Liver (tissue), 9 donors: Measurements from ENCODE around the gene MICAL2. TPM values are rescaled to one million over a fixed set of nuclear protein-coding genes. Genes with fewer than 3 reads are reported as not detected.
A peak's percentile ranks its signal among the peaks of the same experiment; 100 is the strongest.

Experiments
- DNase-seq: peaks from one replicate; pipeline ENCODE4 v3.0.0-alpha.2; 2017; ENCODE audit warnings: low spot score
- H3K27ac ChIP-seq, 2 donors: one replicate each; pipeline ENCODE4 v1.7.0; 2013; ENCODE audit warnings: inconsistent platforms in 2 of 2, low read length in 2 of 2, control low read depth in 1 of 2, low read depth in 1 of 2, mild to moderate bottlenecking in 1 of 2
- H3K27me3 ChIP-seq, 4 donors: one replicate each; pipeline versions ENCODE4 v1.6.1 to v1.7.0; 2013; ENCODE audit warnings: low read length in 3 of 4, inconsistent platforms in 1 of 4, mild to moderate bottlenecking in 1 of 4, moderate library complexity in 1 of 4; ENCODE audit not compliant: control insufficient read depth in 4 of 4, insufficient read depth in 4 of 4
- H3K36me3 ChIP-seq, 4 donors: one replicate each; pipeline versions ENCODE4 v1.6.1 to v1.7.0; 2013; ENCODE audit warnings: low read length in 3 of 4, mild to moderate bottlenecking in 3 of 4, low read depth in 1 of 4, moderate library complexity in 1 of 4; ENCODE audit not compliant: control insufficient read depth in 4 of 4, insufficient read depth in 3 of 4
- H3K4me1 ChIP-seq, 4 donors: one replicate each; pipeline versions ENCODE4 v1.6.1 to v1.7.0; 2013; ENCODE audit warnings: low read length in 3 of 4, mild to moderate bottlenecking in 3 of 4, moderate library complexity in 1 of 4; ENCODE audit not compliant: control insufficient read depth in 4 of 4, insufficient read depth in 4 of 4
- H3K4me3 ChIP-seq, 3 donors: one replicate each; pipeline versions ENCODE4 v1.6.1 to v1.7.0; 2013; ENCODE audit warnings: low read length in 3 of 3, control low read depth in 1 of 3, low read depth in 1 of 3, mild to moderate bottlenecking in 1 of 3
- H3K9ac ChIP-seq, 2 donors: one replicate each; pipeline ENCODE4 v1.7.0; 2013; ENCODE audit warnings: low read length in 2 of 2, mild to moderate bottlenecking in 2 of 2, moderate library complexity in 2 of 2, control low read depth in 1 of 2, low read depth in 1 of 2
- H3K9me3 ChIP-seq, 4 donors: one replicate each; pipeline versions ENCODE4 v1.6.1 to v1.7.0; 2013; ENCODE audit warnings: low read length in 3 of 4; ENCODE audit not compliant: control insufficient read depth in 4 of 4
- EGR1 ChIP-seq, 2 donors: IDR thresholded peaks; 2 replicates each; pipeline ENCODE4 v1.6.1; 2016 to 2018; ENCODE audit warnings: antibody characterized with exemption in 2 of 2, low read depth in 2 of 2
- FOXA2 ChIP-seq: IDR thresholded peaks from 2 replicates; pipeline ENCODE4 v1.6.1; 2016; ENCODE audit warnings: antibody characterized with exemption
- HNF4A ChIP-seq, 2 donors: conservative IDR thresholded peaks; 2 replicates each; pipeline ENCODE4 v1.6.1; 2016; ENCODE audit warnings: antibody characterized with exemption in 2 of 2, mild to moderate bottlenecking in 2 of 2
- HNF4G ChIP-seq: IDR thresholded peaks from 2 replicates; pipeline ENCODE4 v1.6.1; 2016; ENCODE audit warnings: antibody characterized with exemption
- JUND ChIP-seq, 2 donors: IDR thresholded peaks; 2 replicates each; pipeline ENCODE4 v1.6.1; 2016; ENCODE audit warnings: antibody characterized with exemption in 2 of 2
- NR2F2 ChIP-seq: IDR thresholded peaks from 2 replicates; pipeline ENCODE4 v1.6.1; 2016; ENCODE audit warnings: antibody characterized with exemption
- RAD21 ChIP-seq, 2 donors: IDR thresholded peaks; 2 replicates each; pipeline ENCODE4 v1.6.1; 2016; ENCODE audit warnings: antibody characterized with exemption in 2 of 2, mild to moderate bottlenecking in 2 of 2
- RXRA ChIP-seq, 2 donors: IDR thresholded peaks; 2 replicates each; pipeline ENCODE4 v1.6.1; 2017 to 2018; ENCODE audit warnings: antibody characterized with exemption in 2 of 2, mild to moderate bottlenecking in 1 of 2
- TAF1 ChIP-seq: conservative IDR thresholded peaks from 2 replicates; pipeline ENCODE4 v1.6.1; 2016; ENCODE audit warnings: antibody characterized with exemption, mild to moderate bottlenecking
- YY1 ChIP-seq: IDR thresholded peaks from 2 replicates; pipeline ENCODE4 v1.6.1; 2016; ENCODE audit warnings: antibody characterized with exemption, mild to moderate bottlenecking
- WGBS: extraction: QIAGEN DNeasy Blood & Tissue Kit; methylation state at CpG from one replicate; pipeline ENCODE4 v1.1.7; 2013; 5-methylcytosine and 5-hydroxymethylcytosine counted together
- polyA plus RNA-seq, 2 donors: library from polyadenylated mRNA; stranded (reverse) in 1 of 2; unstranded in 1 of 2; fragments of 200-250 nt in 1 of 2; fragments of >200 nt in 1 of 2; fragmentation: Nextera tagmentation in 1 of 2; extraction: Ambion mirVana in 1 of 2; gene quantifications; one replicate each; pipeline versions ENCODE4 v1.2.1 to v1.2.3, GENCODE V29; 2013 to 2015
- total RNA-seq, 2 donors: library from RNA; depleted of rRNA; stranded (reverse); fragments of >200 nt; gene quantifications; one replicate each; pipeline ENCODE4 v1.2.3, GENCODE V29; 2014
- TF ChIP-seq, protein P1 (sequence below): fragments of 150-350 bp; IDR thresholded peaks from 2 replicates; pipeline ENCODE4 v1.5.1; 2017; ENCODE audit warnings: improper control_type of control experiment, low read depth, low read length; ENCODE audit not compliant: missing input control
- TF ChIP-seq, protein P2 (sequence below): IDR thresholded peaks from 2 replicates; pipeline ENCODE4 v1.6.1; 2016; ENCODE audit warnings: antibody characterized with exemption
- TF ChIP-seq, protein P3 (sequence below): IDR thresholded peaks from 2 replicates; pipeline ENCODE4 v1.6.1; 2016; ENCODE audit warnings: antibody characterized with exemption
- TF ChIP-seq, protein P4 (sequence below): IDR thresholded peaks from 2 replicates; pipeline ENCODE4 v1.6.1; 2016; ENCODE audit warnings: antibody characterized with exemption, mild to moderate bottlenecking
- TF ChIP-seq, protein P5 (sequence below): IDR thresholded peaks from 2 replicates; pipeline ENCODE4 v1.6.1; 2016; ENCODE audit warnings: antibody characterized with exemption
- donor health status: healthy.
- donor health status: healthy.
- donor health status: healthy.
- donor health status: healthy.
- donor health status: healthy.

MICAL2 gene
- total and polyA plus RNA-seq, 4 donors = 17.5 to 113 (median 42.9) TPM

DNA sequence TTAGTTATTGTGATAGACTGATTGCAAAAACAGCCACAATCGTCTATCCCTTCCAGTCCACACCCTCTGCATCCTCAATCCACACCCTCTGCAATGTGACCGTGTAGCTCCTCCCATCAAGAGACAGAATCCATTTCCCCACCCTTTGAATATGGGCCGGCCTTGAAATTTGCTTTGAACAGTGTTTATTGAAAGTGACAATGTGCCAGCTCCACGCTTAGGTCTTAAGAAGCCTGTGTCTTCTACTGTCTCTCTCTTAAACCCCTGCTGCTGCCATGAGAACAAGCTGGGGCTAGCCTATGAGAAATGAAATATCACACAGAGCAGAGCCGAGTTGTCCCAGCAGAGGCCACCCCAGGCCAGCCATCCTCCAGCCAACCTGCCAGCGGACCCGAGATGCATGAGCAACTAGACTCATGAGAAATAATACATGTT lies 22.3 kb upstream of the MICAL2 start:
- 63% methylated on average over 7 of the region's 7 CpGs for WGBS
- H3K27ac ChIP-seq = no peak overlapping the region
- peaks cover 2 to 29% (median 11%) of the 10 kb centered on the region in 4 donors for H3K4me1 ChIP-seq
- TF ChIP-seq FOXA2 = no peak
- TF ChIP-seq RAD21 (IDR thresholded peaks at IDR 0.05) = peak; percentile 60 to 65
- no peak for TF ChIP-seq TAF1
- TF ChIP-seq, protein P1, sequence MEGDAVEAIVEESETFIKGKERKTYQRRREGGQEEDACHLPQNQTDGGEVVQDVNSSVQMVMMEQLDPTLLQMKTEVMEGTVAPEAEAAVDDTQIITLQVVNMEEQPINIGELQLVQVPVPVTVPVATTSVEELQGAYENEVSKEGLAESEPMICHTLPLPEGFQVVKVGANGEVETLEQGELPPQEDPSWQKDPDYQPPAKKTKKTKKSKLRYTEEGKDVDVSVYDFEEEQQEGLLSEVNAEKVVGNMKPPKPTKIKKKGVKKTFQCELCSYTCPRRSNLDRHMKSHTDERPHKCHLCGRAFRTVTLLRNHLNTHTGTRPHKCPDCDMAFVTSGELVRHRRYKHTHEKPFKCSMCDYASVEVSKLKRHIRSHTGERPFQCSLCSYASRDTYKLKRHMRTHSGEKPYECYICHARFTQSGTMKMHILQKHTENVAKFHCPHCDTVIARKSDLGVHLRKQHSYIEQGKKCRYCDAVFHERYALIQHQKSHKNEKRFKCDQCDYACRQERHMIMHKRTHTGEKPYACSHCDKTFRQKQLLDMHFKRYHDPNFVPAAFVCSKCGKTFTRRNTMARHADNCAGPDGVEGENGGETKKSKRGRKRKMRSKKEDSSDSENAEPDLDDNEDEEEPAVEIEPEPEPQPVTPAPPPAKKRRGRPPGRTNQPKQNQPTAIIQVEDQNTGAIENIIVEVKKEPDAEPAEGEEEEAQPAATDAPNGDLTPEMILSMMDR = peak; percentile 10
- H3K36me3 ChIP-seq = no peaks in the 10 kb centered on the region
- H3K9me3 ChIP-seq = no peaks in the 10 kb centered on the region
- H3K4me3 ChIP-seq = no peak overlapping the region
- no peak for DNase-seq
- no peak overlapping the region for H3K9ac ChIP-seq
- no peaks in the 10 kb centered on the region for H3K27me3 ChIP-seq

DNA sequence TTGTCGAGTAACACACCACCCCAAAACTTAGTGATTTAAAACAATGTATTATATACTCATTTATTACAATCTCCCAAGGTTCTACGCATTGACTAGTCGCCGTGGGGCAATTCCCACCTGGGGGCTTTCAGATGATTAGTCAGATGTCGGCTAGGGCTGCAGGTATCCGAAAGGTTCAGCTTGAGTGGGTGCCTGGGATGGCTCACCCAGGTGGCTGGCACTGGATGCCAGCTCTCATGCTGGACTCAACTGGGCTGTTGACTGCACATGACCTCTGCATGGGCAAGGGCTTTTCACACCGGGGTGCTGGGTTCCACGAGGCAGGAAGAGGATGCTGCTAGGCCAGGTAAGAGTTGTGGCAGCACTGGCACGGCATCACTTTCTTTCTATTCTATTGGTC lies 21.9 kb upstream of the MICAL2 start:
- Histone ChIP-seq H3K9ac (no peak overlapping the region), H3K4me1 (peaks cover 2 to 29% (median 11%) of the 10 kb centered on the region in 4 donors), H3K27ac (no peak overlapping the region), H3K36me3 (no peaks in the 10 kb centered on the region), H3K27me3 (no peaks in the 10 kb centered on the region), H3K4me3 (no peak overlapping the region), H3K9me3 (no peaks in the 10 kb centered on the region)
- WGBS = 93% methylated on average over 9 of the region's 9 CpGs
- no peak for TF ChIP-seq HNF4G
- TF ChIP-seq RAD21 (IDR thresholded peaks at IDR 0.05) = no peak
- TF ChIP-seq, protein P2, sequence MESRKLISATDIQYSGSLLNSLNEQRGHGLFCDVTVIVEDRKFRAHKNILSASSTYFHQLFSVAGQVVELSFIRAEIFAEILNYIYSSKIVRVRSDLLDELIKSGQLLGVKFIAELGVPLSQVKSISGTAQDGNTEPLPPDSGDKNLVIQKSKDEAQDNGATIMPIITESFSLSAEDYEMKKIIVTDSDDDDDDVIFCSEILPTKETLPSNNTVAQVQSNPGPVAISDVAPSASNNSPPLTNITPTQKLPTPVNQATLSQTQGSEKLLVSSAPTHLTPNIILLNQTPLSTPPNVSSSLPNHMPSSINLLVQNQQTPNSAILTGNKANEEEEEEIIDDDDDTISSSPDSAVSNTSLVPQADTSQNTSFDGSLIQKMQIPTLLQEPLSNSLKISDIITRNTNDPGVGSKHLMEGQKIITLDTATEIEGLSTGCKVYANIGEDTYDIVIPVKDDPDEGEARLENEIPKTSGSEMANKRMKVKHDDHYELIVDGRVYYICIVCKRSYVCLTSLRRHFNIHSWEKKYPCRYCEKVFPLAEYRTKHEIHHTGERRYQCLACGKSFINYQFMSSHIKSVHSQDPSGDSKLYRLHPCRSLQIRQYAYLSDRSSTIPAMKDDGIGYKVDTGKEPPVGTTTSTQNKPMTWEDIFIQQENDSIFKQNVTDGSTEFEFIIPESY = no peak
- no peak for DNase-seq

DNA sequence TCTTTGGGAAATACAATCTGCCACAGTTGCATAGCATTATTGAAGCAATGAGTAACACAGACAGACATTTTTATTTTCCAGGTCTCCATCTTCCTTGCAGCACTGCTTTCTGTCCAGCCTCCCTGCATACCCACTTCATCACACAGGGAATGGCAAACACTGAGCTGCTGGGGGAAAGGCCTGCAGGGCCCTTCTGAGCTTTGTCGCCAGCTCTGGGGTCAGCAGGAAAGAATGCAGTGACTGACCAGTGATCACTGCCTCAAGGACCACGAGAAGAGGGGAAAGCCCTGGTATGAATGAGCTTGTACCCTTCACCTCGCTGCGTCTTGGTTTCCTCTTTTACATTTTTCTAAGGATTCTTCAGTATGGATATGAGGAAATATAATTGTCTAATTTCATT lies 21.3 kb upstream of the MICAL2 start:
- no peaks in the 10 kb centered on the region for H3K9me3 ChIP-seq
- TF ChIP-seq TAF1 = no peak
- no peak for TF ChIP-seq FOXA2
- no peak for TF ChIP-seq HNF4A (conservative IDR thresholded peaks at IDR 0.05)
- TF ChIP-seq, protein P2 = no peak
- no peak for TF ChIP-seq EGR1 (IDR thresholded peaks at IDR 0.05; ENCODE audit: low read depth in 2 of 2)
- TF ChIP-seq, protein P3, sequence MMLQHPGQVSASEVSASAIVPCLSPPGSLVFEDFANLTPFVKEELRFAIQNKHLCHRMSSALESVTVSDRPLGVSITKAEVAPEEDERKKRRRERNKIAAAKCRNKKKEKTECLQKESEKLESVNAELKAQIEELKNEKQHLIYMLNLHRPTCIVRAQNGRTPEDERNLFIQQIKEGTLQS = no peak
- no peak for TF ChIP-seq NR2F2
- TF ChIP-seq, protein P4, sequence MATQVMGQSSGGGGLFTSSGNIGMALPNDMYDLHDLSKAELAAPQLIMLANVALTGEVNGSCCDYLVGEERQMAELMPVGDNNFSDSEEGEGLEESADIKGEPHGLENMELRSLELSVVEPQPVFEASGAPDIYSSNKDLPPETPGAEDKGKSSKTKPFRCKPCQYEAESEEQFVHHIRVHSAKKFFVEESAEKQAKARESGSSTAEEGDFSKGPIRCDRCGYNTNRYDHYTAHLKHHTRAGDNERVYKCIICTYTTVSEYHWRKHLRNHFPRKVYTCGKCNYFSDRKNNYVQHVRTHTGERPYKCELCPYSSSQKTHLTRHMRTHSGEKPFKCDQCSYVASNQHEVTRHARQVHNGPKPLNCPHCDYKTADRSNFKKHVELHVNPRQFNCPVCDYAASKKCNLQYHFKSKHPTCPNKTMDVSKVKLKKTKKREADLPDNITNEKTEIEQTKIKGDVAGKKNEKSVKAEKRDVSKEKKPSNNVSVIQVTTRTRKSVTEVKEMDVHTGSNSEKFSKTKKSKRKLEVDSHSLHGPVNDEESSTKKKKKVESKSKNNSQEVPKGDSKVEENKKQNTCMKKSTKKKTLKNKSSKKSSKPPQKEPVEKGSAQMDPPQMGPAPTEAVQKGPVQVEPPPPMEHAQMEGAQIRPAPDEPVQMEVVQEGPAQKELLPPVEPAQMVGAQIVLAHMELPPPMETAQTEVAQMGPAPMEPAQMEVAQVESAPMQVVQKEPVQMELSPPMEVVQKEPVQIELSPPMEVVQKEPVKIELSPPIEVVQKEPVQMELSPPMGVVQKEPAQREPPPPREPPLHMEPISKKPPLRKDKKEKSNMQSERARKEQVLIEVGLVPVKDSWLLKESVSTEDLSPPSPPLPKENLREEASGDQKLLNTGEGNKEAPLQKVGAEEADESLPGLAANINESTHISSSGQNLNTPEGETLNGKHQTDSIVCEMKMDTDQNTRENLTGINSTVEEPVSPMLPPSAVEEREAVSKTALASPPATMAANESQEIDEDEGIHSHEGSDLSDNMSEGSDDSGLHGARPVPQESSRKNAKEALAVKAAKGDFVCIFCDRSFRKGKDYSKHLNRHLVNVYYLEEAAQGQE = no peak
- no peak for TF ChIP-seq RXRA (IDR thresholded peaks at IDR 0.05)
- no peak for TF ChIP-seq YY1
- TF ChIP-seq, protein P5, sequence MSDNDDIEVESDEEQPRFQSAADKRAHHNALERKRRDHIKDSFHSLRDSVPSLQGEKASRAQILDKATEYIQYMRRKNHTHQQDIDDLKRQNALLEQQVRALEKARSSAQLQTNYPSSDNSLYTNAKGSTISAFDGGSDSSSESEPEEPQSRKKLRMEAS = no peak
- no peak for TF ChIP-seq JUND (IDR thresholded peaks at IDR 0.05)
- DNase-seq = no peak
- H3K27me3 ChIP-seq = no peaks in the 10 kb centered on the region
- 97% methylated on average over 4 of the region's 4 CpGs for WGBS
- no peaks in the 10 kb centered on the region for H3K36me3 ChIP-seq
- H3K27ac ChIP-seq = no peak overlapping the region
- H3K4me1 ChIP-seq = peaks cover 2 to 29% (median 11%) of the 10 kb centered on the region in 4 donors
- H3K9ac ChIP-seq = no peak overlapping the region
- H3K4me3 ChIP-seq = no peak overlapping the region
